ENCODE measurements around the gene SPINK1.
"Not testable (repeated sequence)": the region's sequence is repeated elsewhere in the genome, so short reads cannot be mapped to it uniquely, and the experiment has no call there.

The SPINK1 gene

GRCh38 chr5:147831465-147831864 is at the start of gene SPINK1:
Gene SPINK1, minus strand, starts transcription at chr5:147831671. Its CDS starts 94 bp downstream, at chr5:147831577.
- DNase-seq = no peak

GRCh38 chr5:147880487-147880886 is 49.0 kb upstream of the SPINK1 start:
- DNase-seq = no peak

- no peak for DNase-seq
Measured at GRCh38 chr5:147879784-147880183, 48.3 kb upstream of the SPINK1 start.

DNA sequence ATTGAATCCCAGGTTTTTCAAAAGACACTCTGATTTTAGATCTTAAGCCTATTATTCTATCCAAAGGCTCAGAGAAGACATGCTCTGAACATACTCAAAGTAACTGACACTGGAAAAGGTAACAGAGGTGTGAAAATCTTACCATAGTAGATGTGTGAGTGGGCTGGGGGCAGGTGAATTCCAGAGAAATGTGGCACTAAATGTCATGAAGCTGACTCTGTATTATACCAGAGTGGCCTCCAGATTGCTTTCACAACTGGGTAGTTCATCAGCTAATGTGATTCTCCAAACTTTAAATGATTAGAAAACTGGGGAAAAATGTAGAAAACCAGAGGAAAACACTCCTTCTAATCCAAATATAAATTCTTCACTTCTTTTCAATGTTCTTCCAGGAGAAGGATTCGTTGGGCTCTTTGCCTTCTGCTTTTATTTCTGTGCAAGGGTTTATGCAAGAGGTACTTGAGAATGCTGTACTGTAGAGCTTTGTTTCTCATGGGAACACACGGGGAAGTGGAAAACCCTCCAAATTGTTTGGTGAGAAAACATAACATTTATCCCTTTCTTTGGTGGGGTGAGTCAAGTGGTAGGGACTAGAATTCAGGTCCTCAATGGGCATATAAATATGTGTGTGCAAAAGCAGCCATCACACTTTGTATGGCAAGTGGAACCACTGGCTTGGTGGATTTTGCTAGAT is 46.7 kb upstream of the SPINK1 start, which contains the start of gene SCGB3A2:
Gene SCGB3A2 (plus strand): TSS at position 646 of the 694 bp plus-strand sequence. CDS start 93 bp downstream, outside the sequence.
- no peak for DNase-seq

- DNase-seq = no peak
Measured at GRCh38 chr5:147876626-147877025, 45.2 kb upstream of the SPINK1 start.

- no peak for DNase-seq
Measured at GRCh38 chr5:147876141-147876540, 44.7 kb upstream of the SPINK1 start.

DNA sequence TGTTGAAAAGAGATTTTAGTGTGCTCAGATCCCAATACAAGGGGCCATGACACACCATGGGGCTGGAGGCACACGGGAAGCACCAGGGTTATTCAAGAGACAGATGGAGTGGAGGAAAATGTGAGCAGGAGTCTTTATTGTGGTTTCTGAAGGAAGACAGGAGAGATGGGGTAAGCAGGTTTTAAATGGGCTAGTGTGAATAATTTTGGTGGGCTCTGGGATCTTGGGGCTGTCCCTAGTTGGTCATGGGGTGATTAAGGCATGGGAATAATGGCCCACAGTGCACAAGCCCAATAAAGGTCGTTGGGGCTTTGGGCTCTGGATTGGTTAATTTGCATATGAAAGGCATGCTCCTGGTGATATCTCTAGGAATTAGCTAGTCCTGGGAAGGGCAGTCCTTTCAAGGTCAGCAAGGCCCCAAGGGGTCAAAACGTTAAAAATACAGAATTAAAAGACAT is 43.5 kb upstream of the SPINK1 start:
- no peak for DNase-seq

GRCh38 chr5:147874118-147874875 is 42.8 kb upstream of the SPINK1 start:
- not testable (repeated sequence) for DNase-seq

GRCh38 chr5:147872744-147873435 is 41.4 kb upstream of the SPINK1 start:
- DNase-seq = not testable (repeated sequence)

DNA sequence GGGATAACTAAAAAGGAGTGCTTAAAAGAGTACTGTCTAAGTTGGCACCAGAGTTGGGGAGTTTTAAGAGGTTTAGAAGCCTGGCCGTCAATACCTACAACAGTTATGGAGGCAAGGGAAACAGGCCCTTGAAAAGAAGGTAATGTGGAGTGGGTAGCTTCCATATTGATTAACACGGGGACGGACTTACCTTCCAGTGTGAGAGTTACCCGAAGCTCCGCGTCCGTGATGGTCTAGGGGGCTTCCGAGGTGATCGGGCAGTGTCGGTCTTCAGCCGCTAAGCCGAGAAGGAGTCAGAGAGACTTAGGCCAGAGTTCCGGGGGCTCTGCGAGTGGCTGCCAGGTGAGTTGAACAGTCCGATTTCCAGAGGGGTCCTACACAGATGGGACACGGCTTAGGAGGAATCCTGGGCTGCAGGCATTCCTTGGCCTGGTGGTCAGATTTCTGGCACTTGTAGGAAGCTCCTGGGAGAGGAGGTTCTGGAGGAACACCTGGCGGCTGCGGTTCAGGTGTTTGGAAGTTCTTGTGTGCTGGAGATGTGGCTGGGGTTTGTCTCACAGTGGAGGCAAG is 40.6 kb upstream of the SPINK1 start:
- not testable (repeated sequence) for DNase-seq

- DNase-seq = not testable (repeated sequence)
Measured at GRCh38 chr5:147869892-147870291, 38.4 kb upstream of the SPINK1 start.

GRCh38 chr5:147869112-147869511 is 37.6 kb upstream of the SPINK1 start:
- DNase-seq = no peak

DNA sequence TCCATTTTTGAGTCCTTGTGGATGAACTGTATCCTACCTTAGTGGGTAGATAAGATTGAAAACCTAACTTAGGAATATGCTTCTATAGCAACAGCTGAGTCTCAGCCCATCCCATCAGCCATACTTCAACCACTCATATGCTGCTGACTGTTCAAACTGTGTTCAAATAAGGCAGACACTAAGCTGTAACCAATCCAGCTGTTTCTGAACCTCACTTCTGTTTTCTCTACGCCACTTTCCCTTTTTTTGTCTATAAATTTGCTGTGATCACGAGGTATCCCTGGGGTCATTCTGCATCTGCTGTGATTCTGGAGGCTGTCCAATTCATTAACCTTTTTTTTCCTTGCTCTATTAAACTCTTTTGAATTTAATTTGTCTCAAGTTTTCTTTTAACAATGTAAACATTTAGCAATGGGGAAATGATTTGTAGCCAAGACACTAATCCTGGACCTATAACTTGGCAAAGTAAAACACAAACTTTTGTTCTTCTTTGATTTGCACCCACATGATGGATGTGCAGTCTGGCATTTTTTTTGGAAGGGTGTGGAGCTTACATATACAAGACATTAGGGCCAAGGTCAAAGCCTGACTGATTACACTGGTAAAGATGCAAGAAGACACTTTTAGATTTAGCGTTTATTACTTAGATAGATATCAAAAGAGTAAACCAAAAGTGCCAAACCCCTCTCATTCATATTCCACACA is 32.1 kb upstream of the SPINK1 start:
- no peak for DNase-seq

- no peak for DNase-seq
Measured at GRCh38 chr5:147860641-147861025, 29.2 kb upstream of the SPINK1 start.

- DNase-seq = peak; percentile 20
Measured at GRCh38 chr5:147859962-147860640, 28.6 kb upstream of the SPINK1 start.

GRCh38 chr5:147858565-147858964 is 27.1 kb upstream of the SPINK1 start:
- DNase-seq = no peak

- DNase-seq = peak; percentile 6
Measured at GRCh38 chr5:147857302-147858129, 26.0 kb upstream of the SPINK1 start.

GRCh38 chr5:147856801-147857200 is 25.3 kb upstream of the SPINK1 start:
- DNase-seq = no peak

DNA sequence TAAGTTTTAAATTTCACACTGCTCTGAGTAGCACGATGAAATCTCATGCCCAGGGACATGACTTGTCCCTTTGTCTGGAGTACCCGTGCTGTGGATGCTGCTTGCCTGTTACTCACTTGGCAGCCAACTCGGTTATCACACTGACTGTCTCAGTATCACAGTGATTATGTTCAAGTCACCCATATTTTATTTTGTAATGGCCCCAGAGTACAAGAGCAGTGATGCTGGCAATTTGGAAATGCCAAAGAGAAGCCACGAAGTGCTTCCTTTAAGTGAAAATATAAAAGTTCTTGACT is 24.3 kb upstream of the SPINK1 start:
- no peak for DNase-seq

GRCh38 chr5:147854894-147855773 is 23.7 kb upstream of the SPINK1 start:
- no peak for DNase-seq
